ENCODE data around the gene COL18A1.

DNA sequence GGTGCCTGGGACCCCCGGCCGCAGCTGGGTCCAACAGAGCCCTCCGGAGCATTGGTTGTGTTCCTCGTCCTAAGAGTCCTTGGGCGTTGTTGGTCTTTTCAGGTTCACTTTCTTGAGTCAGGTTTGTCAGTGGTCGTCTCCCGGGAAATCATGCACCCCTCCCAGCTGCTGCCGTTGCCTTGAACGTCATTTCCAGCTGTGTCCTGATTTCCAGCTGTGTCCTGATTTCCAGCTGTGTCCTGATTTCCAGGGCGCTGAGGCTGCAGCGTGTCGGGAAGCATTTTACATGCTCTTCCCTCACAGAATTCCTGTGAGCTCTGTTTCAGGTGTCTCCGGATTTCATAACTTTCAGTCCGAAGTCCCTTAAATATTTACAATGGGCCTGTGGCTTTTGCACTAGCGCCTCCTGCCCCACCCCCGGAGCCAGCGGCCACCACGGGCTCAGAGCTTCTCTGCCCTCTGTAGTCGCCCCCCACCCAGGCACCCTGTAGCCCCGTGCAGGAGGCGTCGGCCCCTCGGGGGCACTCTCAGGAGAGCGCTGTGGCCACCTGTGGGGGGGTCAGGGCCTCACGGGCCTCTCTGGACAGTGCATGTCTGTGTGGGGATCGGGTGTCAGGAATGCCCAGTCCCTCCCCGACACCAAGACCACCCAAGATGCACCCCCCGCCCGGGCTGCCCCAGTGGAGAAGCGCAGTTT lies 66.7 kb downstream of the COL18A1 start:
- TF ChIP-seq POLR2AphosphoS5 (IDR thresholded peaks at IDR 0.05) = no peak
- TF ChIP-seq, protein P1, sequence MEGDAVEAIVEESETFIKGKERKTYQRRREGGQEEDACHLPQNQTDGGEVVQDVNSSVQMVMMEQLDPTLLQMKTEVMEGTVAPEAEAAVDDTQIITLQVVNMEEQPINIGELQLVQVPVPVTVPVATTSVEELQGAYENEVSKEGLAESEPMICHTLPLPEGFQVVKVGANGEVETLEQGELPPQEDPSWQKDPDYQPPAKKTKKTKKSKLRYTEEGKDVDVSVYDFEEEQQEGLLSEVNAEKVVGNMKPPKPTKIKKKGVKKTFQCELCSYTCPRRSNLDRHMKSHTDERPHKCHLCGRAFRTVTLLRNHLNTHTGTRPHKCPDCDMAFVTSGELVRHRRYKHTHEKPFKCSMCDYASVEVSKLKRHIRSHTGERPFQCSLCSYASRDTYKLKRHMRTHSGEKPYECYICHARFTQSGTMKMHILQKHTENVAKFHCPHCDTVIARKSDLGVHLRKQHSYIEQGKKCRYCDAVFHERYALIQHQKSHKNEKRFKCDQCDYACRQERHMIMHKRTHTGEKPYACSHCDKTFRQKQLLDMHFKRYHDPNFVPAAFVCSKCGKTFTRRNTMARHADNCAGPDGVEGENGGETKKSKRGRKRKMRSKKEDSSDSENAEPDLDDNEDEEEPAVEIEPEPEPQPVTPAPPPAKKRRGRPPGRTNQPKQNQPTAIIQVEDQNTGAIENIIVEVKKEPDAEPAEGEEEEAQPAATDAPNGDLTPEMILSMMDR (IDR thresholded peaks at IDR 0.05) = no peak
